Uterus (tissue), 2 donors: ENCODE results near the gene UNC79.

Source experiments
- POLR2A ChIP-seq, 2 donors: fragments of 450-650 bp; IDR thresholded peaks; one replicate each; pipeline ENCODE4 v1.6.1; 2016; ENCODE audit warnings: antibody characterized with exemption in 2 of 2, mild to moderate bottlenecking in 1 of 2, moderate library complexity in 1 of 2
- TF ChIP-seq, protein P1 (sequence below), 4 experiments: fragments of 200-600 bp in 2 of 4; fragments of 450-650 bp in 2 of 4; sonication (generic) in 2 of 4; IDR thresholded peaks; one replicate each; pipeline ENCODE4 v1.5.1; 2016 to 2019; ENCODE audit warnings: antibody characterized with exemption in 4 of 4, mild to moderate bottlenecking in 2 of 4, moderate library complexity in 1 of 4

DNA sequence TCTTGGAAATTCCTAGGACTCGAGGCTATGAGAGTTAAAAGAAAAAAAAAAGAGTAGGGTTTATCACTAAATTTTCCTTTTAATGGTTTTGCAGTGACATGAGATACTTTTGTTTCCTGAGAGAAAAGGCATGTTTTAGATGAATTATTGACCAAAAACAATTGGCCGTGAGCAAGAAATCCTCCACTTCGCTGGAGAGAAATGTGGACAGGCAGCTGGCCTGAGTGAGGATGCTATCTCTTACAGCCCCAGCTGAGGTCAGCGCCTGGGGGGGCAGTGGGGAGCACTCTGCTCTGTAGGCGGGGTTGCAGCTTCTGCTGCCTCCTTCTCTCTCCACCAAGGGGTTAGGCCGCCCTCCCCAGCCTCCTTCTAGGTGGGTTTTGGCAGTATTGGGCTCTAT lies 302.9 kb downstream of the UNC79 start:
- TF ChIP-seq, protein P1, sequence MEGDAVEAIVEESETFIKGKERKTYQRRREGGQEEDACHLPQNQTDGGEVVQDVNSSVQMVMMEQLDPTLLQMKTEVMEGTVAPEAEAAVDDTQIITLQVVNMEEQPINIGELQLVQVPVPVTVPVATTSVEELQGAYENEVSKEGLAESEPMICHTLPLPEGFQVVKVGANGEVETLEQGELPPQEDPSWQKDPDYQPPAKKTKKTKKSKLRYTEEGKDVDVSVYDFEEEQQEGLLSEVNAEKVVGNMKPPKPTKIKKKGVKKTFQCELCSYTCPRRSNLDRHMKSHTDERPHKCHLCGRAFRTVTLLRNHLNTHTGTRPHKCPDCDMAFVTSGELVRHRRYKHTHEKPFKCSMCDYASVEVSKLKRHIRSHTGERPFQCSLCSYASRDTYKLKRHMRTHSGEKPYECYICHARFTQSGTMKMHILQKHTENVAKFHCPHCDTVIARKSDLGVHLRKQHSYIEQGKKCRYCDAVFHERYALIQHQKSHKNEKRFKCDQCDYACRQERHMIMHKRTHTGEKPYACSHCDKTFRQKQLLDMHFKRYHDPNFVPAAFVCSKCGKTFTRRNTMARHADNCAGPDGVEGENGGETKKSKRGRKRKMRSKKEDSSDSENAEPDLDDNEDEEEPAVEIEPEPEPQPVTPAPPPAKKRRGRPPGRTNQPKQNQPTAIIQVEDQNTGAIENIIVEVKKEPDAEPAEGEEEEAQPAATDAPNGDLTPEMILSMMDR (IDR thresholded peaks at IDR 0.05): no peak
- no peak for TF ChIP-seq POLR2A (IDR thresholded peaks at IDR 0.05)
